Measurements from ENCODE around the gene HSPBAP1. TPM values are rescaled to one million over a fixed set of nuclear protein-coding genes. Genes with fewer than 3 reads are reported as not detected.

The HSPBAP1 gene
- total and polyA plus RNA-seq, 9 of the 15 experiments (the other 6 are each of a cell fraction or from before 2014, with no cell fraction given): 2.1 to 4.5 (median 3.4) TPM

GRCh38 chr3:122794779-122795673, 1.4 kb upstream of the HSPBAP1 start, which contains the start of gene SLC49A4 (continued):
- TF ChIP-seq NR2C2 (CRISPR knock-in tag; IDR thresholded peaks at IDR 0.05) (no peak), NR2C2 (tag; IDR thresholded peaks at IDR 0.05) (peak; percentile 55; the same call in 1 of the 2 replicates), ZBTB17 (CRISPR knock-in tag; IDR thresholded peaks at IDR 0.05) (no peak), GATAD2B (IDR thresholded peaks at IDR 0.05; ENCODE audit: borderline replicate concordance) (0 out of 2 replicates have a peak, but pooled peaks have one; percentile 22), NRF1 (conservative IDR thresholded peaks at IDR 0.05 in 1 of 2, IDR thresholded peaks at IDR 0.05 in 1 of 2) (peak; percentile 92 to 93), UBTF (IDR thresholded peaks at IDR 0.05; ENCODE audit: borderline replicate concordance in 1 of 2, low read depth in 2 of 2, low read length in 2 of 2) (0 out of 4 replicates have a peak, but pooled peaks of 1 of the 2 experiments have one; percentile 22)
- TF ChIP-seq, protein P1, sequence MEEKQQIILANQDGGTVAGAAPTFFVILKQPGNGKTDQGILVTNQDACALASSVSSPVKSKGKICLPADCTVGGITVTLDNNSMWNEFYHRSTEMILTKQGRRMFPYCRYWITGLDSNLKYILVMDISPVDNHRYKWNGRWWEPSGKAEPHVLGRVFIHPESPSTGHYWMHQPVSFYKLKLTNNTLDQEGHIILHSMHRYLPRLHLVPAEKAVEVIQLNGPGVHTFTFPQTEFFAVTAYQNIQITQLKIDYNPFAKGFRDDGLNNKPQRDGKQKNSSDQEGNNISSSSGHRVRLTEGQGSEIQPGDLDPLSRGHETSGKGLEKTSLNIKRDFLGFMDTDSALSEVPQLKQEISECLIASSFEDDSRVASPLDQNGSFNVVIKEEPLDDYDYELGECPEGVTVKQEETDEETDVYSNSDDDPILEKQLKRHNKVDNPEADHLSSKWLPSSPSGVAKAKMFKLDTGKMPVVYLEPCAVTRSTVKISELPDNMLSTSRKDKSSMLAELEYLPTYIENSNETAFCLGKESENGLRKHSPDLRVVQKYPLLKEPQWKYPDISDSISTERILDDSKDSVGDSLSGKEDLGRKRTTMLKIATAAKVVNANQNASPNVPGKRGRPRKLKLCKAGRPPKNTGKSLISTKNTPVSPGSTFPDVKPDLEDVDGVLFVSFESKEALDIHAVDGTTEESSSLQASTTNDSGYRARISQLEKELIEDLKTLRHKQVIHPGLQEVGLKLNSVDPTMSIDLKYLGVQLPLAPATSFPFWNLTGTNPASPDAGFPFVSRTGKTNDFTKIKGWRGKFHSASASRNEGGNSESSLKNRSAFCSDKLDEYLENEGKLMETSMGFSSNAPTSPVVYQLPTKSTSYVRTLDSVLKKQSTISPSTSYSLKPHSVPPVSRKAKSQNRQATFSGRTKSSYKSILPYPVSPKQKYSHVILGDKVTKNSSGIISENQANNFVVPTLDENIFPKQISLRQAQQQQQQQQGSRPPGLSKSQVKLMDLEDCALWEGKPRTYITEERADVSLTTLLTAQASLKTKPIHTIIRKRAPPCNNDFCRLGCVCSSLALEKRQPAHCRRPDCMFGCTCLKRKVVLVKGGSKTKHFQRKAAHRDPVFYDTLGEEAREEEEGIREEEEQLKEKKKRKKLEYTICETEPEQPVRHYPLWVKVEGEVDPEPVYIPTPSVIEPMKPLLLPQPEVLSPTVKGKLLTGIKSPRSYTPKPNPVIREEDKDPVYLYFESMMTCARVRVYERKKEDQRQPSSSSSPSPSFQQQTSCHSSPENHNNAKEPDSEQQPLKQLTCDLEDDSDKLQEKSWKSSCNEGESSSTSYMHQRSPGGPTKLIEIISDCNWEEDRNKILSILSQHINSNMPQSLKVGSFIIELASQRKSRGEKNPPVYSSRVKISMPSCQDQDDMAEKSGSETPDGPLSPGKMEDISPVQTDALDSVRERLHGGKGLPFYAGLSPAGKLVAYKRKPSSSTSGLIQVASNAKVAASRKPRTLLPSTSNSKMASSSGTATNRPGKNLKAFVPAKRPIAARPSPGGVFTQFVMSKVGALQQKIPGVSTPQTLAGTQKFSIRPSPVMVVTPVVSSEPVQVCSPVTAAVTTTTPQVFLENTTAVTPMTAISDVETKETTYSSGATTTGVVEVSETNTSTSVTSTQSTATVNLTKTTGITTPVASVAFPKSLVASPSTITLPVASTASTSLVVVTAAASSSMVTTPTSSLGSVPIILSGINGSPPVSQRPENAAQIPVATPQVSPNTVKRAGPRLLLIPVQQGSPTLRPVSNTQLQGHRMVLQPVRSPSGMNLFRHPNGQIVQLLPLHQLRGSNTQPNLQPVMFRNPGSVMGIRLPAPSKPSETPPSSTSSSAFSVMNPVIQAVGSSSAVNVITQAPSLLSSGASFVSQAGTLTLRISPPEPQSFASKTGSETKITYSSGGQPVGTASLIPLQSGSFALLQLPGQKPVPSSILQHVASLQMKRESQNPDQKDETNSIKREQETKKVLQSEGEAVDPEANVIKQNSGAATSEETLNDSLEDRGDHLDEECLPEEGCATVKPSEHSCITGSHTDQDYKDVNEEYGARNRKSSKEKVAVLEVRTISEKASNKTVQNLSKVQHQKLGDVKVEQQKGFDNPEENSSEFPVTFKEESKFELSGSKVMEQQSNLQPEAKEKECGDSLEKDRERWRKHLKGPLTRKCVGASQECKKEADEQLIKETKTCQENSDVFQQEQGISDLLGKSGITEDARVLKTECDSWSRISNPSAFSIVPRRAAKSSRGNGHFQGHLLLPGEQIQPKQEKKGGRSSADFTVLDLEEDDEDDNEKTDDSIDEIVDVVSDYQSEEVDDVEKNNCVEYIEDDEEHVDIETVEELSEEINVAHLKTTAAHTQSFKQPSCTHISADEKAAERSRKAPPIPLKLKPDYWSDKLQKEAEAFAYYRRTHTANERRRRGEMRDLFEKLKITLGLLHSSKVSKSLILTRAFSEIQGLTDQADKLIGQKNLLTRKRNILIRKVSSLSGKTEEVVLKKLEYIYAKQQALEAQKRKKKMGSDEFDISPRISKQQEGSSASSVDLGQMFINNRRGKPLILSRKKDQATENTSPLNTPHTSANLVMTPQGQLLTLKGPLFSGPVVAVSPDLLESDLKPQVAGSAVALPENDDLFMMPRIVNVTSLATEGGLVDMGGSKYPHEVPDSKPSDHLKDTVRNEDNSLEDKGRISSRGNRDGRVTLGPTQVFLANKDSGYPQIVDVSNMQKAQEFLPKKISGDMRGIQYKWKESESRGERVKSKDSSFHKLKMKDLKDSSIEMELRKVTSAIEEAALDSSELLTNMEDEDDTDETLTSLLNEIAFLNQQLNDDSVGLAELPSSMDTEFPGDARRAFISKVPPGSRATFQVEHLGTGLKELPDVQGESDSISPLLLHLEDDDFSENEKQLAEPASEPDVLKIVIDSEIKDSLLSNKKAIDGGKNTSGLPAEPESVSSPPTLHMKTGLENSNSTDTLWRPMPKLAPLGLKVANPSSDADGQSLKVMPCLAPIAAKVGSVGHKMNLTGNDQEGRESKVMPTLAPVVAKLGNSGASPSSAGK (IDR thresholded peaks at IDR 0.05): 0 out of 2 replicates have a peak, but pooled peaks have one; percentile 41
- TF ChIP-seq, protein P2, sequence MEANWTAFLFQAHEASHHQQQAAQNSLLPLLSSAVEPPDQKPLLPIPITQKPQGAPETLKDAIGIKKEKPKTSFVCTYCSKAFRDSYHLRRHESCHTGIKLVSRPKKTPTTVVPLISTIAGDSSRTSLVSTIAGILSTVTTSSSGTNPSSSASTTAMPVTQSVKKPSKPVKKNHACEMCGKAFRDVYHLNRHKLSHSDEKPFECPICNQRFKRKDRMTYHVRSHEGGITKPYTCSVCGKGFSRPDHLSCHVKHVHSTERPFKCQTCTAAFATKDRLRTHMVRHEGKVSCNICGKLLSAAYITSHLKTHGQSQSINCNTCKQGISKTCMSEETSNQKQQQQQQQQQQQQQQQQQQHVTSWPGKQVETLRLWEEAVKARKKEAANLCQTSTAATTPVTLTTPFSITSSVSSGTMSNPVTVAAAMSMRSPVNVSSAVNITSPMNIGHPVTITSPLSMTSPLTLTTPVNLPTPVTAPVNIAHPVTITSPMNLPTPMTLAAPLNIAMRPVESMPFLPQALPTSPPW (CRISPR knock-in tag; IDR thresholded peaks at IDR 0.05): peak; percentile 86
